Activated B cell treated with CpG ODN at 0.5 μM for 24 hours (primary cell): Measurements from ENCODE around the gene PRXL2B. TPM values are rescaled to one million over a fixed set of nuclear protein-coding genes. Genes with fewer than 3 reads are reported as not detected.
"Not testable (repeated sequence)": the region's sequence is repeated elsewhere in the genome, so short reads cannot be mapped to it uniquely, and the experiment has no call there.

Source experiments
- ATAC-seq: fragments of 200-7000 bp; cut with Tn5 transposase; one replicate; pipeline ENCODE4 v1.10.0; 2021; ENCODE audit warnings: low read depth, mild to moderate bottlenecking, moderate library complexity
- CTCF ChIA-PET: fragments of 350-600 bp; sonication (Branson Sonifier 250); formaldehyde crosslinking; loops from one replicate; lab custom pipeline; 2021; ENCODE audit warnings: antibody characterized with exemption; lab: Charles Lee
- POLR2A ChIA-PET: fragments of 350-600 bp; sonication (Branson Sonifier 250); formaldehyde crosslinking; loops from one replicate; lab custom pipeline; 2021; ENCODE audit warnings: antibody characterized with exemption; lab: Charles Lee
- DNase-seq: peaks from one replicate; pipeline ENCODE4 v3.0.0; 2022
- H3K27ac Mint-ChIP-seq: one replicate; pipeline ENCODE4 v1.8.0; 2020; ENCODE audit warnings: mixed read lengths
- H3K27me3 Mint-ChIP-seq: one replicate; pipeline ENCODE4 v1.8.0; 2021; ENCODE audit warnings: mixed read lengths
- H3K36me3 Mint-ChIP-seq: one replicate; pipeline ENCODE4 v1.8.0; 2021; ENCODE audit warnings: low read depth, mixed read lengths
- H3K4me1 Mint-ChIP-seq: one replicate; pipeline ENCODE4 v1.8.0; 2021; ENCODE audit warnings: mixed read lengths
- H3K4me3 Mint-ChIP-seq: one replicate; pipeline ENCODE4 v1.8.0; 2020; ENCODE audit warnings: mild to moderate bottlenecking, mixed read lengths
- H3K9me3 Mint-ChIP-seq: one replicate; pipeline ENCODE4 v1.8.0; 2020; ENCODE audit warnings: mixed read lengths
- intact Hi-C: fragments of 100-400 bp; cut with micrococcal nuclease; formaldehyde crosslinking; loops from one replicate; pipeline ENCODE4 v1.15.1; 2024
- total RNA-seq: library from RNA; stranded (reverse); gene quantifications from 2 replicates; pipeline ENCODE4 v1.2.3, GENCODE V29; 2022
- TF ChIP-seq, protein P1 (sequence below): fragments of 200-600 bp; IDR thresholded peaks from one replicate; pipeline ENCODE4 v1.8.0; 2022; ENCODE audit warnings: antibody characterized with exemption, mild to moderate bottlenecking

The PRXL2B gene
- total RNA-seq, 1 donor from 2014 or later: 12.6 TPM

DNA sequence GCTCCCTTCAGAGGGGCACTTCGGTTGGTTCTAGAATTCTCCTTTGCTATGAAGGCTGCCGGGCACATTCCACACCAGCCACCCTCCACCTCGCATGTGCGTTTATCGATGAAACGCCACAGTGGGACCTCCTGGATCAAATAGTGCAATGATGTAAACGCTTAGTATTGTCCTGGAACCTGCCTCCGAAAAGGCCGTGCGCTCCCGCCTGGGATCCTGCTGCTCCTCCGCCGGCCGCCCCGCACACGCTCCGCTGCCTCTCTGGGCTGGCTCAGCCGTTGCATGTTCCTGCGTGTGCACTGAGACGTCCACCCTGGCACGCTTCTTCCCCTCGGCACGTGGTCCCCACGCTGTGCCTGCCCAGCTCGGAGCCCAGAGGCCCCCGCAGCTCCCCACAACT lies 34.4 kb upstream of the PRXL2B start:
- ATAC-seq: no peak
- H3K27ac Mint-ChIP-seq: no peak overlapping the region
- TF ChIP-seq, protein P1, sequence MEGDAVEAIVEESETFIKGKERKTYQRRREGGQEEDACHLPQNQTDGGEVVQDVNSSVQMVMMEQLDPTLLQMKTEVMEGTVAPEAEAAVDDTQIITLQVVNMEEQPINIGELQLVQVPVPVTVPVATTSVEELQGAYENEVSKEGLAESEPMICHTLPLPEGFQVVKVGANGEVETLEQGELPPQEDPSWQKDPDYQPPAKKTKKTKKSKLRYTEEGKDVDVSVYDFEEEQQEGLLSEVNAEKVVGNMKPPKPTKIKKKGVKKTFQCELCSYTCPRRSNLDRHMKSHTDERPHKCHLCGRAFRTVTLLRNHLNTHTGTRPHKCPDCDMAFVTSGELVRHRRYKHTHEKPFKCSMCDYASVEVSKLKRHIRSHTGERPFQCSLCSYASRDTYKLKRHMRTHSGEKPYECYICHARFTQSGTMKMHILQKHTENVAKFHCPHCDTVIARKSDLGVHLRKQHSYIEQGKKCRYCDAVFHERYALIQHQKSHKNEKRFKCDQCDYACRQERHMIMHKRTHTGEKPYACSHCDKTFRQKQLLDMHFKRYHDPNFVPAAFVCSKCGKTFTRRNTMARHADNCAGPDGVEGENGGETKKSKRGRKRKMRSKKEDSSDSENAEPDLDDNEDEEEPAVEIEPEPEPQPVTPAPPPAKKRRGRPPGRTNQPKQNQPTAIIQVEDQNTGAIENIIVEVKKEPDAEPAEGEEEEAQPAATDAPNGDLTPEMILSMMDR: no peak
- no peaks in the 10 kb centered on the region for H3K9me3 Mint-ChIP-seq
- intact Hi-C loops: no loop called here
- DNase-seq: no peak
- peaks cover 8% of the 10 kb centered on the region for H3K36me3 Mint-ChIP-seq
- no peaks in the 10 kb centered on the region for H3K27me3 Mint-ChIP-seq
- H3K4me3 Mint-ChIP-seq: no peak overlapping the region
- ChIA-PET CTCF (no interaction called here), POLR2A (no interaction called here)
- peaks cover 71% of the 10 kb centered on the region for H3K4me1 Mint-ChIP-seq

DNA sequence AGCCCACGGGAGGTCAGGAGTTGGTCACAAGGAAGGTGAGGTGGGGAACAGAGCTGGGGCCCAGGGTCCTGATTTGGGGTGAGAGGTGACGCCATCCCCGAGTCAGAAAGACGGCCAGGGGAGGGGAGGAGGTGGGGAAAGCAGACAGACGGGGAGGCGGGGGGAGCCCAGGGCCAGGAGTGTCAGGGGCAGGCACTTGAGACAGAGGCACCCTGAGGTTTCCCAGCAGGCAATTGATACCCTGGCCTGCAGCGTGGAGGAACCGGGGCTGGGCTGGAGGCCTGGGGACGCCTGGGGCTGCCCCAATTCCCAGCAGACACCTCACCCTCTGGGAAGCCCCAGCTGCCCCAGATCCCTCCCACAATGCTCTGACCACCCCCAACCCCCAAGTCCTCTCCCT lies 33.5 kb upstream of the PRXL2B start:
- ATAC-seq, CTCF ChIA-PET, H3K27me3 Mint-ChIP-seq, DNase-seq, H3K9me3 Mint-ChIP-seq, H3K36me3 Mint-ChIP-seq, H3K4me3 Mint-ChIP-seq, intact Hi-C loops, POLR2A ChIA-PET, H3K27ac Mint-ChIP-seq: not testable (repeated sequence)
- H3K4me1 Mint-ChIP-seq: peaks cover 70% of the 10 kb centered on the region

DNA sequence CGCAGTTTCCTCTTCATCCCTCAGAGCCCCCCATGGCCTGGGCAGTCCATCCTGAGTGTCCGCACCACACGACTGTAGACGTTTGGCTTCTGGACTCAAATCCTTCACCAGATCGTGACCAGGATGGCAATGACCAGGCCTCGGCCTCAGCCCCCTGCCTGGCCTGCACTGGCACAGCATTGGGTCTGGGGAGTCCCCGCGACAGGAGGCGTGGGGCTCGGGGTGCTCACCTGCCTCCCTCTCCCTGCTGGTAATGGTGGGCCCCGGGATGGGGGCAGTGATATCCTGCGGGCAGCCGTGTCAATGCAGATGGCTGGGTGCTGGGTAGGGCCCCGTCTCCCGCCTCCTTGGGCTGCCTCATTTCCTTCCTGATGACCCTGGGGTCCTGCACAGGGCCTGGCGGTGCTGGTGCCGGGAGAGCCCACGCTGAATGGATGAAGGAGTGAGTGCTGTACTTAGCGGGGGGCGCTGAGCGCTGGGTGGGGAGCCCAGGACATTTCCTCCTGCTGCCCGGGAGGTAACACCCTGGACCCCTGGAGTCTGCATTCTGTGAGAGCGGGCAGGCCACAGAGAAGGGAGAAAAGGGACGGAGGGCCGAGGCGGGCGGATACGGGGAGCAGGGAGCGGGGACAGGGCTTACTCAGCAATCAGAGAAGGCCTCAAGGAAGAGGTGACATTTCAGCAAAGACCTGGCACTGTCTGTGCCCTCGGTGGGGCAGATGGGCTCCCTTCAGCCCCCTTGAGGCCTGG lies 32.5 kb upstream of the PRXL2B start:
- peaks cover 13% of the 10 kb centered on the region for H3K36me3 Mint-ChIP-seq
- H3K27me3 Mint-ChIP-seq: no peaks in the 10 kb centered on the region
- peak overlapping the region; percentile 96 for H3K27ac Mint-ChIP-seq
- H3K4me3 Mint-ChIP-seq: peak overlapping the region; percentile 32
- DNase-seq (no peak), ATAC-seq (no peak)
- ChIA-PET POLR2A (interaction anchor here (1.1 to 5.6 kb wide), 4 partner anchors 24 to 359 kb away, joined by 3 to 224 read pairs (median 44); partner anchors contain the start of genes FAAP20 and PRXL2B), CTCF (interaction anchor here (1.0 to 2.9 kb wide), 4 partner anchors 24 to 359 kb away, joined by 3 to 39 read pairs (median 7); partner anchors contain the start of genes FAAP20 and PRXL2B)
- H3K9me3 Mint-ChIP-seq: no peaks in the 10 kb centered on the region
- TF ChIP-seq, protein P1: no peak
- intact Hi-C loops: no loop called here
- H3K4me1 Mint-ChIP-seq: peaks cover 68% of the 10 kb centered on the region

DNA sequence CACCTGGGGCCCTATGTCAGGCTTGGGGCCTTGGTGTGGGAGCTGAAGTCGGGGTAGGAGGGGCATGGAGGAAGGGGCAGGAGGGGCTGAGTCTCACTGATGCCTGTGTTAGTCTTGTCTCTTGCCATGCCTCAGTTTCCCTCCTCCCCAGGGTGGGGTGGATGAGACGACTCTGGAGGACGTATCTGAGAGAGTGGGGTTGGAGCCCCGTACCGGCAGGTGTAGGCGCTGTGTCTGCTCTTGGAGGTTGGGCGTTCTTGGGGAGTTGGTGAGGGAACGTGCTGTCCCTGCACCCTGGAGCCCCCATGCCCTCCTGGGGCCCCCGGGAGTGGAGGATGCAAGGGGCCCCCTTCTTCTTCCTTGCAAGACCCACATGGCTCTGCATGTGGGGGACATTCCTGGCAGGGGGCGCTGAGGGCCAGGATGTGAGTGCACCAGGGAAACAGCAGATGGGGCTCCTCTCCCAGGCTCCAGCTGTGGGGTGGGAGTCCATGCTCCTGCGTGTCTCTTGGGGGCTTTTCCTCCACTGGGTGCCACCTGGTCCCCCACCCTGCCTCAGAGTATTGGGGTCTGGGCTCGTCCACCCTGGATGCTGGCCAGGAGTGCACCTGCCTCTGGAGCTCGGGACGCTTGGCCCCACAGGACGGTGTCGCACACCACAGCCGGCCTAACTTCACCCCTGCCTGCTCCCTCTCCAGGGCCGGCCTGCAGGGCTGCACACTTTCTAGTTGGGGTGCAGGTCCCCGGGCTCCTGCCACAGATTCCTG lies 31.8 kb upstream of the PRXL2B start:
- no peaks in the 10 kb centered on the region for H3K27me3 Mint-ChIP-seq
- CTCF ChIA-PET: interaction anchor here (1.0 to 2.9 kb wide), 4 partner anchors 23 to 360 kb away, joined by 3 to 39 read pairs (median 7); partner anchors contain the start of genes FAAP20 and PRXL2B

More for the DNA sequence above, 31.8 kb upstream of the PRXL2B start:
- Mint-ChIP-seq H3K27ac (peak overlapping the region; percentile 96), H3K9me3 (no peaks in the 10 kb centered on the region), H3K4me3 (peak overlapping the region; percentile 95), H3K36me3 (peaks cover 18% of the 10 kb centered on the region), H3K4me1 (peaks cover 62% of the 10 kb centered on the region)
- intact Hi-C loops: loop anchor here (1.0 kb wide), 1 partner anchor 88 kb away; no protein-coding TSS in a partner anchor
- ATAC-seq (peak; percentile 15), DNase-seq (peak; percentile 50)
- POLR2A ChIA-PET: interaction anchor here (1.1 to 5.6 kb wide), 5 partner anchors 8 to 360 kb away, joined by 3 to 224 read pairs (median 74); partner anchors contain the start of genes FAAP20 and PRXL2B
- TF ChIP-seq, protein P1: no peak
